ENCODE results near the gene ZACN.

GRCh38 chr17:76111956-76112355 is 33.0 kb downstream of the ZACN start:
- no peak for TF ChIP-seq CTCF (IDR thresholded peaks at IDR 0.05; ENCODE audit: extremely low read depth in 1 of 2, insufficient read depth in 1 of 2, low read depth in 1 of 2, low read length in 2 of 2)
- no peak for TF ChIP-seq POLR2A (IDR thresholded peaks at IDR 0.05; ENCODE audit: low read depth, low read length)

Data from endothelial cell of umbilical vein (primary cell).